ENCODE results near the gene SERPINI1.
A peak's percentile ranks its signal among the peaks of the same experiment; 100 is the strongest.

SERPINI1 gene

GRCh38 chr3:167736264-167736787 lies 805 bp downstream of the SERPINI1 start:
- TF ChIP-seq CTCF (conservative IDR thresholded peaks at IDR 0.05) (no peak), ZFX (IDR thresholded peaks at IDR 0.05) (no peak)
- H3K27ac ChIP-seq = no peak overlapping the region

- TF ChIP-seq CTCF (conservative IDR thresholded peaks at IDR 0.05) (no peak), ZFX (IDR thresholded peaks at IDR 0.05) (no peak)
- H3K27ac ChIP-seq = no peak overlapping the region
These were observed 1.5 kb downstream of the SERPINI1 start for GRCh38 chr3:167736997-167737396.

GRCh38 chr3:167738037-167738436 lies 2.5 kb downstream of the SERPINI1 start:
- H3K27ac ChIP-seq = no peak overlapping the region
- TF ChIP-seq CTCF (conservative IDR thresholded peaks at IDR 0.05) (no peak), ZFX (IDR thresholded peaks at IDR 0.05) (no peak)

- TF ChIP-seq CTCF (conservative IDR thresholded peaks at IDR 0.05) (no peak), ZFX (IDR thresholded peaks at IDR 0.05) (no peak)
- H3K27ac ChIP-seq = no peak overlapping the region
These were observed 3.8 kb downstream of the SERPINI1 start for GRCh38 chr3:167739190-167739810.

GRCh38 chr3:167740961-167741587 lies 5.6 kb downstream of the SERPINI1 start:
- TF ChIP-seq ZFX (IDR thresholded peaks at IDR 0.05) (no peak), CTCF (conservative IDR thresholded peaks at IDR 0.05) (peak; percentile 37)
- H3K27ac ChIP-seq = no peak overlapping the region

- H3K27ac ChIP-seq = no peak overlapping the region
- TF ChIP-seq CTCF (conservative IDR thresholded peaks at IDR 0.05) = no peak
- TF ChIP-seq ZFX (IDR thresholded peaks at IDR 0.05) = no peak
These were observed 6.8 kb downstream of the SERPINI1 start for GRCh38 chr3:167742338-167742737.

- TF ChIP-seq ZFX (IDR thresholded peaks at IDR 0.05) = no peak
- no peak for TF ChIP-seq CTCF (conservative IDR thresholded peaks at IDR 0.05)
- no peak overlapping the region for H3K27ac ChIP-seq
These were observed 8.3 kb downstream of the SERPINI1 start for GRCh38 chr3:167743799-167744198.

All from C4-2B (cell line).